ENCODE data around the gene HEXD.
A peak's percentile ranks its signal among the peaks of the same experiment; 100 is the strongest.
"Not testable (repeated sequence)": the region's sequence is repeated elsewhere in the genome, so short reads cannot be mapped to it uniquely, and the experiment has no call there.

HEXD gene

DNA sequence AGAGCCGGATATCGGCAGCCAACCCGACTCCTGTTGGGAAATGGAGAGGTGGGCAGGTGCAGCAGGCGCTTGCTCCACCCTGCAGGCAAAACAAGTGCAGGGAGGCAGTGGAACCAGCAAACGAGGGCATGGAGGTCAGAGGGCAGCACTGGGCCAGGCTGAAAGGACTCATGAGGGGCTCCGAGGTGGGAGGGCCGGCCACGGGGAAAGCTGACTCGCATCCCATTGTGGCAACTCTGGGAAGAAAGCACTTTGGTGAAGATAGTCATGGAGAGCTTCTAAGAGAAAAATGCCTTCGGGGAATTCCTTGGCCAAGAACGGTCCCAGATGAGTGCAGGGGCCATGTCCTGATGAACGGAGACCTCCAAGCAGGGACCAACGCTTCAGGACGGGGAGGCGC lies 28.0 kb downstream of the HEXD start:
- in situ Hi-C loops (cut with HindIII; ENCODE audit: low pct_ligation_motif_present, low pct_unique_long_range_greater_than_20kb, low sequenced_read_pairs) = no loop called here
- DNase-seq = no peak

DNA sequence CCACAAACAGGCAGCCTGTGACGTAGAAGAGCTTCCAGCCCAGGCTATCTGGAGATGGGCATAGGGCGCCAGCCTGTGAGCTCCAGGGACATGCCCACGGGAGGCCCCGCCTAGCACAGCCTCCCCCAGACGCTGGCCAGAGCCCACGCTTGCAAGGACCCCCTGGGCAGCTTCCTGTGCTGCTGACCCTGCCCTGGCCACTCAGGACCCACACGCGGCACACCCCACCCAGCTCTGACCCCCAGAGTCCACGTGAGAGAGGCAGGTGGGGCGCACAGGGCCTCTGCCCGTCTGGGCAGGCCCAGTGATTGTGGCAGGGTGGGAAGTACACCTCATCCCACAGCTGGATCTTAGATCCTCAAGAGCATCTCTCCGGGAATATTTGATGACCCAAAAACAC lies 28.5 kb downstream of the HEXD start:
- no peak for DNase-seq
- in situ Hi-C loops (cut with HindIII; ENCODE audit: low pct_ligation_motif_present, low pct_unique_long_range_greater_than_20kb, low sequenced_read_pairs) = no loop called here

DNA sequence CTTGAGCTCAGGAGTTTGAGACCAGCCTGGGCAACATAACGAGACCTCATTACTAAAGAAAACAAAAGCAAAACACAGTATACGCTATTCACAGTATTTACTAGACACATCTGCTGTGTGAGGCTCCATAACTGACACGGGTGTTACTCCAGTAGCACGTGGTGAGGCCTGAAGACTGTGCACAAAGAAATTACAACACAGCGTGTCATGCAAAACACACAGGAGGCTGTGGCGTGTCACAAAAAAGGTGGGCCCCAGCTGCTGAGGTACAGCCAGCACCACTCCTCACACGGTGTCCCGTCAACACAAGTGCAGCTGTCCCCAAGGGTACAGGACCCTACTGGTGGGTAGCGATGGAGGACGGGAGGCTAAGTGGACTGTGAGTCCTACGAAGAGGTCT lies 29.7 kb downstream of the HEXD start:
- in situ Hi-C loops (cut with HindIII; ENCODE audit: low pct_ligation_motif_present, low pct_unique_long_range_greater_than_20kb, low sequenced_read_pairs) = no loop called here
- DNase-seq = no peak

DNA sequence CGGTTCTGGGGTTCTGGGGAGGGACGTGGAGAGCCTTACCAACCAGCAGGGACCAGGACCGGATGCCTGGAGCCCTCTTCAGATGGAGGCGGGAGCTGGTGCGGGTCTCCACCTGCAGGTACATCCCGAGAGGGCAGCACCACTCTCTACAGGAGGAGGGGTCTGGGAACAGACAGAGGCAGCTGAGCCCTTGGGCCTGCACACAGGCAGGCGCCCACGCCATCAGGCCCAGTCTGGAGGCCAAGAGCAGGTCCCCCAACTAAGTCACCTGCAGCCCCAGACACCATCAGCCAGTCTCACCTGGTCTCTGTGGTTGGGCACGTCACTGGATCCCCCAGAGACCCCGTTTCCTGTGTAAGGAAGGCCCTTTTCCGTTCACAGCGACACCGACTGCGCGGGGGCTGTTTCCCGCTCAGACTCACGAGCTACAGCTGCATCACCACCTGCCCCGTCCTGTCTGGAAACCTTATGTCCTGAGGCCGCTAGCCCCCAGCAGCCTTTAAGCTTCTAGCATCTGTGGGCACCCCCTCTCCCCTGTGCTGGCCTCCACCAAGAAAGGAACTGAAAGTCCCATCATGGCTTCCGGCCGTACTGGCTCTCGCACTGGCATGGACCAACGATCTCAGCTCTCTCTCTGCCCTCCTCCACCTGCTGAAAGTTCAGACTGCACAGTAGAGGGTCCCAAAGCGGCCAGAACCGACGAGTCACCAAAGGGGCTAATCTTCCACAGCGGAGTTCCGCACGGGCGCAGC lies 31.2 kb downstream of the HEXD start:
- in situ Hi-C loops (cut with HindIII; ENCODE audit: low pct_ligation_motif_present, low pct_unique_long_range_greater_than_20kb, low sequenced_read_pairs) = no loop called here
- no peak for DNase-seq

DNA sequence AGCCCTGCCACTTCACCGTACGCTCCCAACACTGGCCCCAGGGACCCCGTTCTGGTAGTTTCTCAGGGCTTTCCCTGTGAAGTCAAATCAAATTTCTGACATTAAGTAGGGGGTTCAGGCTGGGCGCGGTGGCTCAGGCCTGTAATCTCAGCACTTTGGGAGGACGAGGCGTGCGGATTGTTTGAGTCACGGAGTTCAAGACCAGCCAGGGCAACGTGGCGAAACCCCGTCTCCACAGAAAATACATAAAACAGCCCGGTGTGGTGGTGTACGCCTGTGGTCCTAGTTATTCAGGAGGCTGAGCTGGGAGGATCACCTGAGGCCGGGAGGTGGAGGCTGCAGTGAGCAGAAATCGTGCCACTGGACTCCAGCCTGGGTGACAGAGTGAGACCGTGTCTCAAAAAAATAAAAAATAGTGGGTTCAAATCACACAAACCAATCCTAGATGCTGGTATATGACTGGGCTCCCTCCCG lies 31.8 kb downstream of the HEXD start:
- in situ Hi-C loops (cut with HindIII; ENCODE audit: low pct_ligation_motif_present, low pct_unique_long_range_greater_than_20kb, low sequenced_read_pairs) = no loop called here
- no peak for DNase-seq

DNA sequence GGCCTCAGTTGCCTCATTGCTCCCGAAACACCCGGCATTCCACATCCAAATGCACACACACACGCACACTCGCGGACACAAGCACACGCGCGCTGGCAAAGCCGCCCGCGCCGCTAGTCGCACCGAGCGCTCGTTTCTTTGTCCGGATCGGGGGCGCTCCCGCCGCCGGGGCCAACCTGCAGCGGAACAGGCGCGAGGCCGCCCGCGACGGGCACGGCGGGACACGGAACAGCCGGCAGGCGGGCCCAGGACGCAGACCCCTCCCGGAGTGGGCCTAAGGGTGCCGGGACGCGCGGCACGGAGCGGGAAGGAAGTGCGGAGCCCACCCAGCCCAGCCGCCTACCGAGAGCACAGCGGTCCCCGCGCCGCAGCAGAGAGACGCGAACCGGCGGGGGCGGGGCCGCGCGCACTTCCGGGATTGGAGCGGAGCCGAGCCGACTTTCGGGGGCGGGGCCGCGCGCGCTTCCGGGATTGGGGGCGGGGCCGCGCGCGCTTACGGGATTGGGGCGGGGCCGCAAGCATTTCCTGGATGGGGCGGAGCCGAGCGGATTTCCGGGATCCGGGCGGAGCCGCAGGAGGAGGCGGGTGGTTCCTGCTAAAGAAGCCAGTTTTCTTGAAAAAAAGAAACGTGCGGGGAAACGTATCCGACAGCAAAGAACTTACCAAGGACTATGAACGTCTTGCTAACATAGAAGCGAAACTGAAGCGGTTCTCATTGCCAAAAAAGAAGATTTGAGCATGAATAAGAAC lies 32.4 kb downstream of the HEXD start, which contains the start of gene CYBC1:
Gene CYBC1 (minus strand): TSS at position 396 of the 750 bp plus-strand sequence. CDS start 1,498 bp downstream, outside the sequence.
- in situ Hi-C loops (cut with HindIII; ENCODE audit: low pct_ligation_motif_present, low pct_unique_long_range_greater_than_20kb, low sequenced_read_pairs) = no loop called here
- DNase-seq = peak; percentile 95

DNA sequence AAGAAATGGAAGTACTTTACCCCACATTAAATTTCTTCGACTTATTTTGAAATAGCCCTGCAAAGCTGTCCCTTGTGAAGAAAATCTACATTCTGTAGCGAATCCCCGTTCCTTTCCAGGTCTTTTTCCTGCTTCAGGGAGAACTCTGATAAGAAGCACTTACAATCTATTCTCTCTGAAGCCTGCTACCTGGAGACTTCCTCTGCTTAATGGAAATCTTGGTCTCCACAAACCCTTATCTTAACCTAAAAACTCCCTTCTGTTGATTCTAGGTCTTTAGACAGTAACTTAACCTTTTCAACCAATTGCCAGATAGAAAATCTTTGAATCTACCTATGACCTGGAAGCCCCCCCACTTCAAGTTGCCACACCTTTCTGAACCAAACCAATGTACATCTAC lies 34.0 kb downstream of the HEXD start:
- in situ Hi-C loops (cut with HindIII; ENCODE audit: low pct_ligation_motif_present, low pct_unique_long_range_greater_than_20kb, low sequenced_read_pairs) = no loop called here
- DNase-seq = no peak

DNA sequence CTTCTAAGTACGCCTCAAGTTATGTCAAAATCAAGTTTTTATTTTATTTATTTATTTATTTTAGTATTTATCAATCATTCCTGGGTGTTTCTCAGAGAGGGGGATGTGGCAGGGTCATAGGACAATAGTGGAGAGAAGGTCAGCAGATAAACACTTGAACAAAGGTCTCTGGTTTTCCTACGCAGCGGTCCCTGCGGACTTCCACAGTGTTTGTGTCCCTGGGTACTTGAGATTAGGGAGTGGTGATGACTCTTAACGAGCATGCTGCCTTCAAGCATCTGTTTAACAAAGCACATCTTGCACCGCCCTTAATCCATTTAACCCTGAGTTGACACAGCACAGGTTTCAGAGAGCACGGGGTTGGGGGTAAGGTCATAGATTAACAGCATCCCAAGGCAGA lies 35.0 kb downstream of the HEXD start:
- in situ Hi-C loops (cut with HindIII; ENCODE audit: low pct_ligation_motif_present, low pct_unique_long_range_greater_than_20kb, low sequenced_read_pairs); DNase-seq: not testable (repeated sequence)

DNA sequence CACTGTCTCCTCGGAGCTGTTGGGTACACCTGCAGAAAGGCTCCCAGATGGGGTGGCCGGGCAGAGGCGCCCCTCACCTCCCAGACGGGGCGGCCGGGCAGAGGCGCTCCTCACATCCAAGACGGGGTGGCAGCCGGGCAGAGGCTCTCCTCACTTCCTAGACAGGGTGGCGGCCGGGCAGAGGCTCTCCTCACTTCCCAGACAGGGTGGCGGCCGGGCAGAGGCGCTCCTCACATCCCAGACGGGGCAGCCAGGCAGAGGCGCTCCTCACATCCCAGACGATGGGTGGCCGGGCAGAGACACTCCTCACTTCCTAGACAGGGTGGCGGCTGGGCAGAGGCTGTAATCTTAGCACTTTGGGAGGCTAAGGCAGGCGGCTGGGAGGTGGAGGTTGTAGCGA lies 35.6 kb downstream of the HEXD start:
- DNase-seq; in situ Hi-C loops (cut with HindIII; ENCODE audit: low pct_ligation_motif_present, low pct_unique_long_range_greater_than_20kb, low sequenced_read_pairs): not testable (repeated sequence)

DNA sequence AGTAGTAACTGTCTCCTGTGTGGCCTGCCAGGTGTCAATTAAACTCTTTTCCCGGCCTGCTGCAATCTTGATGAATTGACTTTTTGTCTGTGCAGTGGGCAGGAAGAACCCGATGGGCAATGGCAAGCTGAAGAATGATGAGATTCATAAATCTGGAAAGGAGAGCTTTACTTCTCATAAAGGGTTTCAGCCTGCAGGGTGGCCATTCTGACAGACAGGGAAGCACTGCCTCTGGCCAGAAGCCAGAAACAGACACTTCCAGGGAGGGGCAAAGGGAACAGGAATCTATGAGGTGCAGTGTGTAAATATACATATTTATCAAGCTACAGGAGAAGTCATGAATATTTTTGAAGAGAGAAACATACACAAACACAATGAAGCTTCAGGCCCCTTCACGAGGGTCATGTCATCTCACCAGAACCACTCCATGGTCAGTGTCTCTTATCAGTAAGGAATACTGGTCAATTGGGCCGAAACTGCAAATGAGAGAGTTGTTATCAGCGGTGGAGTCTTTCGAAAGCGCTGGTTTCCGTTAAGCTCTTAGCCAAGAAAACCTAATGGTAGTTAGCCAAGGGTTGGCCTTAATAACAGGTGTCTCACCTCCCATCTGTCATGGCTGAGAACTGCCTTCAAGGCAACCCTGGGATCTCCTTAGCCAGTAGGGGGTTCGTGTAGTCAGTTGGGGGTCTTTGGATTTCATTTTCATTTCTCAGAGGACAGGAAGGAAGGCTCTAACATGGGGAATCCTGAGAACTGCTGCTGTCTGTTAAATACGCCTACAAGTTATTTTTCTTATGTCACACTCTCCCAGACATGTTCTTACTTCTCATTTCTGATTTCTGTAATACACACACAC lies 39.2 kb downstream of the HEXD start:
- DNase-seq = no peak
- in situ Hi-C loops (cut with HindIII; ENCODE audit: low pct_ligation_motif_present, low pct_unique_long_range_greater_than_20kb, low sequenced_read_pairs) = no loop called here

DNA sequence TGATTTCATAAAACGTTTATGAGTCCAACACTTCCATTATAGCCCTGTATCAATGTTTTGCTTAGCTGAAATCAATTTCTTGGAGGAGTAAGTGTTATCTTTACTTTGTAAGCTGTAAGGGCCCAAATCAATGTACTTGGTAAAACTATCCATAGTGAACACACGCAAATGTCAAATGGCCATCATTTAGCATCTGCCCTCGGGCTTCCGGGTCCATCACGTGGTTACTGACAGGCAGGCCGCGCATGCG lies 39.7 kb downstream of the HEXD start:
- in situ Hi-C loops (cut with HindIII; ENCODE audit: low pct_ligation_motif_present, low pct_unique_long_range_greater_than_20kb, low sequenced_read_pairs) = no loop called here
- no peak for DNase-seq

DNA sequence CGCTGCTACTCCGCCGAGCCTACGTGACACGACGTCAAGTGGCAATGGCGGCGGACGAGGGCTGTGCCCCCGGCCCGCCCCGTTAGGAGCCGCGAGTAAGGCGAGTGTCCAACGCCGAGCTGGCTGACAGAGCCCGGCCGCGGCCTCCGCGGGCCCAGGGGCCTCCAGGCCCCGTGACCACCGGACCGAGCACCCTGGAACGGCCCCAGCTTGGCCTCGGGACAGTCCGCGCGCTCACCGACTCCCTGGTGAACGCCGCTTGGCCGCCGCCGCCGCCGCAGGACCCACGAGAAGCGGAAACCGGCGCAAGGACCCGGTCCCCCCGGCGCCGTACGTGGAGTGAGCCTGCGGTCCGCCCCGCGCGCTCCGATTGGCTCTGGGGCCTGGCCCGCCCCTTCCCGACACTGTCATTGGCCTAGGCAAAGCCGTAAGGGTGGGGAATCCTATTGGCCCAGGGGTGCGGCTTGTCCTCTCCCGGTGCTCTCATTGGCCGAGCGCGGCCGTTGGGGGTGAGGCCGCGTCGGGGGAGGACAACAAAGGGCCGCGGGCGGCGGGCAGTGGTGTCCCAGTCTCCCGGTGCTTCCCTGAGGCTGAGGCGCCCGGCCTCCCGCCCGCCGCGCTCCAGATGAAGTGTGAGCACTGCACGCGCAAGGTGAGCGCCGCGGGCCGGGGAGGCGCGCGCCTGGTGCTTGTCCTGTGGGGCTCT lies 40.2 kb downstream of the HEXD start, which contains the start of gene NARF:
Gene NARF (plus strand): TSS at position 563 of the 706 bp plus-strand sequence. CDS start 63 bp downstream, at position 626.
- in situ Hi-C loops (cut with HindIII; ENCODE audit: low pct_ligation_motif_present, low pct_unique_long_range_greater_than_20kb, low sequenced_read_pairs) = no loop called here
- DNase-seq = peak; percentile 99

DNA sequence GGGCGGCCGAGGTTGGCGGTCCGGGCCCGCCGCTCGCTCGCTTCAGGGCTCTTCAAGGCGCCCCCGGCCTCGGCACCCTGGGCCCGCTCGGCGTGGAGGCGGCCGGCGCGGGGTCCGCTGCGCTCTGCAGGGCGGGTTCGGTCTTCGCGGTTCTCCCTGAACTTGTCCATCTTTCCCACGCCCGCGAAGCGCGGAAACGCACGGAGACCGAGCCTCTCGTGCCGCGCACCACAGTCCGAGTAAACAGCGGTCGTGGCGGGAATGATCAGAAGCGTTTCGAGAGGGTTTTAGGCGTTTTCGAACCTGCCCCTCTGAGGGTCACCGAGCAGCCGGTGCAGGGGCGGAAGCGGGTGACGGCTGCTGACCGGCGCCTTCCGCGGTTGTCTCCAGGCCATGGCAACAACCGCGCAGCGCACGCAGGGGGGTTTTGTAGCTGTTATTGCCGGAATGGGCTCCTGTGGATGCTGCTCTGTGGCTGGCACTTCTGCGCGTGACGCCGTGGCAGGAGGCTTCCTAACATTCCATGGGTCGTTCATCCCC lies 40.8 kb downstream of the HEXD start:
- DNase-seq = peak; percentile 35
- in situ Hi-C loops (cut with HindIII; ENCODE audit: low pct_ligation_motif_present, low pct_unique_long_range_greater_than_20kb, low sequenced_read_pairs) = no loop called here

DNA sequence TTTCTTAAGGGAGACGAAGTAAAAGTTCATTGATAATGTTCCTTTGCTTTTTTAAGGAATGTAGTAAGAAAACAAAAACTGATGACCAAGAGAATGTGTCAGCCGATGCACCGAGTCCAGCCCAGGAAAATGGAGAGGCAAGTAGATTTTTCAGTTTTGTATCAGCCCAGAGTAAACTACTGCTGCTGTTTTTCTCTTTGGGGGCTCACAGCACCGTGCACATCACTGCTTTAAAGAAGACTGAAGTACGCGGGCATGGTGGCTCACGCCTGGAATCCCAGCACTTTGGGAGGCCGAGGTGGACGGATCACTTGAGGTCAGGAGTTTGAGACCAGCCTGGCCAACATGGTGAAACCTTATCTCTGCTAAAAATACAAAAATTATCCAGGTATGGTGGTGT lies 41.8 kb downstream of the HEXD start:
- in situ Hi-C loops (cut with HindIII; ENCODE audit: low pct_ligation_motif_present, low pct_unique_long_range_greater_than_20kb, low sequenced_read_pairs); DNase-seq: not testable (repeated sequence)

DNA sequence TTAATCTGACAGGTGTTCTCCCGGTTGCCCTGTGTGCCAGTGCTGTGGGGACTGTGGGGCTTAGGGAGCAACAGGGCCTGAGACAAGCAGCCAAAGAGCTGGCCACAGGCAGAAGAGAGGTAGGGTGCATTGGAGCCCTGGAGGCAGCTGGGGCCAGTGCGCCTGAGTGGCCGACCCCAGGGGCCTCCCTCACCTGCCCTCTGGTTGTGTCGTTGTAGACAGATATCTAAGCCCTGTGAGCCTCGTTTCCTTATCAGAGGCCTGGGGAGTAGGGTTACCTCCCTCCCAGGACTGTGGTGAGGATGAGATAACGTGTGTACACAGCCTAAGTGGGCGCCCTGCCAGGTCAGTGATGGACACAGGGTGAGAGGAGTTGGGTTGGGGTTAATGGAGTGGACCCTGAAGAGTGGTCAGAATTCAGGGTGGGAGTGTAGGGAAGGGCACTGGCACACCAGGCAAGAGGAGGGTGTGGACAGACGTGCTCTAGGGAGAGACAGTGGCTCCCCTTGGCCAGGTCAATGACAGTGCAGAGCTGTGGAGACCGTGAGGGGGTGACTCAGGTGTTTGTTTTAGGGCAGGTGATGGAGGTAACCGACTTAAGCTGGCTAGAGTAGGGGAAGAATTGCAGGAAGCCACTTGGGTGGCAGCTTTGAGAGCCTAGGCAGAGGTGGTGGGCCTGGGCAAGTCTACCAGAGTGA lies 43.8 kb downstream of the HEXD start:
- no peak for DNase-seq
- in situ Hi-C loops (cut with HindIII; ENCODE audit: low pct_ligation_motif_present, low pct_unique_long_range_greater_than_20kb, low sequenced_read_pairs) = no loop called here

DNA sequence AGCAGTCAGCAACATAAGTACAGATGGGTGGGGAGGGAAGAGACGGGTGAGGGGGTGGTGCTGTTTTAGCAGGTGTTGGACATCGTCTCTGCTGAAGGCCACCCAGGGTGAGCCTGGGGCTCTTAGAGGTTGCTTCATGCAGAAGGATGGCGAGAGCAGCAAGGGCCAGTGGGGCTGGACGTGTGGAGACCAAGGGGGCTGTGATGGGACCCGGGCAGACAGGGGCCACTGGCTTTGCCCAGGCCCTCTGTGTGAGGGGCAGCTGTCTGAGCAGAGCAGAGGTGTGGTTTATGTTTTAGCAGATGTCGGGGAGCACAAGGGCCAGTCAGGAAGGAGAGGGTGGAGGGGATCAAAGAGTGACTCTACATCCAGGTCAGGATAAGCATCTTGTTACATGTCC lies 45.2 kb downstream of the HEXD start:
- no peak for DNase-seq
- in situ Hi-C loops (cut with HindIII; ENCODE audit: low pct_ligation_motif_present, low pct_unique_long_range_greater_than_20kb, low sequenced_read_pairs) = no loop called here

DNA sequence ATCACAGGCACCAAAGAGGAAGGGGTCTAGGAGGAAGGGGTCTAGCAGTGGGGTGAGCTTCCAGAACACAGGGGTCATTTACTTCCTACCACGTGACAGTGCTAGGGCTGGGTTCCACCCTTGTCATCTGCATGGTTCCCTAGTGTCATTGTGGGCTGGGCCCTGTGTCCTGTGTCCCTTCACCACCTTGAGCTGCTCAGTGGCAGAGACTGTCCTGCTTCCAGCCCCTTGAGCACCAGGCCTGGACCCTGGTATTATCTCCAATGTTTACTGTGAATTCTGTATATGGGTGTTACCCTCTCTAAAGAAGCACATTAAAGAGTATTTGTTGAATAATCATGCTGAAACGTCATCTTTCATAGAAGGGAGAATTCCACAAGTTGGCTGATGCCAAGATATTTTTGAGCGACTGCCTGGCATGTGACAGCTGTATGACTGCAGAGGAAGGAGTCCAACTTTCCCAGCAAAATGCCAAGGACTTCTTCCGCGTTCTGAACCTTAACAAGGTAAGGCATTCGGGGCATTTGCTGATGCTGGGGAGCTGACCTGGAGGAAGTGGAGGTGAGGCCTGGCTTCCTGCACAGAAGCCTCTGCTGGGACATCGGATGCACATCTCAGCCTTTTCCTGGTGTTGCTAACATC lies 45.9 kb downstream of the HEXD start:
- in situ Hi-C loops (cut with HindIII; ENCODE audit: low pct_ligation_motif_present, low pct_unique_long_range_greater_than_20kb, low sequenced_read_pairs) = no loop called here
- DNase-seq = no peak

Measured in ACHN (cell line).